GM12874 (cell line): ENCODE data around the gene PCARE.

Source experiments
- TF ChIP-seq, protein P1 (sequence below): IDR thresholded peaks from 2 replicates; pipeline ENCODE4 v1.5.1; 2011; ENCODE audit warnings: low read depth, mild to moderate bottlenecking, control low read depth, low read length, moderate library complexity; ENCODE audit not compliant: insufficient read depth

PCARE gene

DNA sequence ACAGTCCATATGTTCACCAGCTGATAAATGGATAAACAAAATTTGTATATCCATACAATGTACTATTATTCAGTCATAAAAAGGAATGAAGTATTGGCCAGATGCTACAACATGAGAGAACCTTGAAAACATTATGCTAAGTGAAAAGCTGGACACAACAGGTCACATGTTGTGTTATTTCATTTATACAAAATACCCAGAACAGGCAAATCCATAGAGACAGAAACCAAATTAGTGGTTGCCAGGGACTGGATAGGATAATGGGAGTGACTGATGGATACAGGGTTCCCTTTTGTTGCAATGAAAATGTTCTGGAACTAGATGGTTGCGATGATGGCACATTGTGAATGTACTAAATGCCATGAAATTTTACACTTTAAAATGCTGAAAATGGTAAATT, 10.2 kb upstream of the PCARE start:
- TF ChIP-seq, protein P1, sequence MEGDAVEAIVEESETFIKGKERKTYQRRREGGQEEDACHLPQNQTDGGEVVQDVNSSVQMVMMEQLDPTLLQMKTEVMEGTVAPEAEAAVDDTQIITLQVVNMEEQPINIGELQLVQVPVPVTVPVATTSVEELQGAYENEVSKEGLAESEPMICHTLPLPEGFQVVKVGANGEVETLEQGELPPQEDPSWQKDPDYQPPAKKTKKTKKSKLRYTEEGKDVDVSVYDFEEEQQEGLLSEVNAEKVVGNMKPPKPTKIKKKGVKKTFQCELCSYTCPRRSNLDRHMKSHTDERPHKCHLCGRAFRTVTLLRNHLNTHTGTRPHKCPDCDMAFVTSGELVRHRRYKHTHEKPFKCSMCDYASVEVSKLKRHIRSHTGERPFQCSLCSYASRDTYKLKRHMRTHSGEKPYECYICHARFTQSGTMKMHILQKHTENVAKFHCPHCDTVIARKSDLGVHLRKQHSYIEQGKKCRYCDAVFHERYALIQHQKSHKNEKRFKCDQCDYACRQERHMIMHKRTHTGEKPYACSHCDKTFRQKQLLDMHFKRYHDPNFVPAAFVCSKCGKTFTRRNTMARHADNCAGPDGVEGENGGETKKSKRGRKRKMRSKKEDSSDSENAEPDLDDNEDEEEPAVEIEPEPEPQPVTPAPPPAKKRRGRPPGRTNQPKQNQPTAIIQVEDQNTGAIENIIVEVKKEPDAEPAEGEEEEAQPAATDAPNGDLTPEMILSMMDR: no peak

DNA sequence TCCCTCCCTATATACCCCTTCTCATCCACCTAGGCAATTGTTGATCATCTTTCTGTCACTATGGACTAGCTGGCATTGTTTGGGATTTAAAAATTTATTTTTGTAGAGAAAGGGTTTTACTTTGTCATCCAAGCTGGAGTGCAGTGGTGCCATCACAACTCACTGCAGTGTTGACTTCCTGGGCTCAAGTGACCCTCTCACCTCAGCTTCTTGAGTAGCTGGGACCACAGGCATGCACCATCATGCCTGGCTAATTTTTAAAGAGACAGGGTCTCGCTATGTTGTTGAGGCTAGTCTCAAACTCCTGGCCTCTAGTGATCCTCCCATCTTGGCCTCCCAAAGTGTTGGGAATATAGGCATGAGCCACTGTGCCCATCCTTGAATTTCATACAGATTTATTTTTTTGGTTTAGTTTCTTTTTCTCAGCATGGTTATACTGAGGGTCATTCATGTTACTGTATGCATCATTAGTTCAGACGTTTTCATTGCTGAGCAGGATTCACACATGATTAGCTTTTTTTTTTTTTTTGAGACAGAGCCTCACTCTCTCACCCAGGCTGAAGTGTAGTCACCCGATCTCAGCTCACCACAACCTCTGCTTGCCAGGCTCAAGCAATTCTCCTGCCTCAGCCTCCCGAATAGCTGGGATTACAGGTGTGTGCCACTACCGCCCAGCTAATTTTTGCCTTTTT, 8.6 kb upstream of the PCARE start:
- TF ChIP-seq, protein P1: no peak

DNA sequence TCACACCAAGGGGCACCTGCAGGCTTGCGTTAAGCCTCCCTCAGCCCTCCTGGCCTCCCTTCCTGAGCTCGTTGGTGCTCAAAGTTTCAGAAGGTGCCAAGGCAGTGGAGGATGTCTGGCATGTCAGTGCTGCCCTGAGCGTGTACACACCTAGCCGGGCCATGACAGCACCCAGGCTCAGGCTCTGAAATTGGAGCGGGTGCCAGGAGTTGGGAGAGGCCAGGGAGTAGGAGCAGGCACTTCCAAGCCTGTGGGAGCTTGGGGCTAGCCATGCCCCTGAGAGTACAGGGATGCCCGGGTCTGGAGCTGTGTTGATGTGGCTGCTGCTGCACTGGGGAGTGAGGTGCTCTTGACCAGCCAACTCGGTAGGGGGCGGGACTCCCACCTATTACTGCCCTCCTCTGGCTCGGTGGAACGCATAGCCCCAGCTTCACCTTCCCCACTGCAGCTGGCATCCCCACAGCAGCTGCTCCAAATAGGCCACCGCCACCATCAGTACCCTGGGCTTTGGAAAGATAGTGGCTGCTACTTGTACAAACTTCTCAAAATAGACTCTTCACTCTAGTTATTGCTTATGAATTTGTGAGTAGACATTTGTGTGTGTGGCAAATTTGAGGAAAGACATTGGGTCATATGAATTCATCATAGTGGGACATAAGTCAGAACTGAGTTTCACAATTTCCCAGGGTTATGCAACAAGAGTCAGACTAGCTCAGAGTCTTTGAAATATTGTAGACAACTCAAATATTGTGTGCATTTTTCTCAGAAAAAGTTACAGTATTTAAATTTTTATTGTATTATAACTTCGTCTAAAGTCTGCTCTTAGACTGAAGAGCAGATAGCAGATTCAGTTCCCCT, 6.8 kb upstream of the PCARE start:
- TF ChIP-seq, protein P1: no peak

DNA sequence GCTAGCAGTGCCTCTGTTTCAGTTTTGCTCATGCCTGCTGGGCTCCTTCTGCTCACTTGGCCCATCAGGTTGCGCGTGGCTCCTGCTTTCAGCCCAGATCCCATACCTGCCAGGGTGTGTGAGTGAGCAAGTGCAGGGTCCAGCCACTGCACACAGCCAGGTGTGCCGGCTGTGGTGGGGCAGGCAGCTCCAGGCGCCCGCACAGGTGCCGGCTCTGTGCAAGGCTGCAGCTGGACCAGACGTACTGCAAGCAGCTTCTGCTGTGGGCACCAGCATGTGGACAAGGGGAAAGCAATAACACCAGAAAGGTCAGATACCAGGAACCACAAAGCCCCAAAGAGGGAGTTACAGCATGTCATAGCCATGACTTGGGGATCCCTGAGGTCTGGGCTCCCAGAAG, 5.6 kb upstream of the PCARE start:
- TF ChIP-seq, protein P1: no peak

DNA sequence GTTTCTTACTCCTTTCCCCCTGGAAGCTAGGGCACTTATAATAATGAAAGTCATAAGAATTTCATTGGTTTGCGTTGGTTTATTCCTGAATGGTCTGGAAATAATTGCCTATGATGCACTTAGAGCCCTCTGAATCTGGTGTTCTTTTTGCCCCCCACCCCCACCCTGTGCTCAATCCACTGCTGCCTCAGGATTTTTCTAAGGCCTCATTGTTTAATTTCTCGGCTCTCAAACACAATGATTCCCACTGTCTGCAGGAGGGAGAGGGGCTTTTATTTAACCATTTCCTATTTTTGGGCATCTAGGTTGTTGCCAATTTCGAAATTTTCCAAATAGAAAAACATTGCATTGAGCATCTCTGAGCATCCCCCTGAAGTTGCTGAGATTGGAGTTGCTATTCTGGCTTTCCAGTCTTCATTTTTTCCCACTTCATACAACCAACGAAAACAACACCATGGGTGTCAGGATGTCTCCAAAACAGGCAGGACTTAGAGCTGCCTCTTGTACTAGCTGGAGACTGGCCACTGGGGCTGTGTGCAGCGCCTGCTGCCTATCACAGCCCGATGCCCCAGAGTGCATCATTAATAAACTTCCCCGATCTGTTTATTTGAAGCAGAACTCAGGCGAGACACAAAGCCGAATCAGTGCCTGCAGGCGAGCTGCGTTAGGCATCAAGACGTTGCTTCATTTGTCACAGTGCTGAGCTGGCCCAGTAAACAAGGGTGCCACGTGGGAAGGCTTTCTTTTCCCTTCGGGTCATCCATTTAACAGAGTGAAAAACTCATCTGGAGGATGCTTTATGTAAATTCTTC, 1.8 kb upstream of the PCARE start:
- TF ChIP-seq, protein P1: no peak

DNA sequence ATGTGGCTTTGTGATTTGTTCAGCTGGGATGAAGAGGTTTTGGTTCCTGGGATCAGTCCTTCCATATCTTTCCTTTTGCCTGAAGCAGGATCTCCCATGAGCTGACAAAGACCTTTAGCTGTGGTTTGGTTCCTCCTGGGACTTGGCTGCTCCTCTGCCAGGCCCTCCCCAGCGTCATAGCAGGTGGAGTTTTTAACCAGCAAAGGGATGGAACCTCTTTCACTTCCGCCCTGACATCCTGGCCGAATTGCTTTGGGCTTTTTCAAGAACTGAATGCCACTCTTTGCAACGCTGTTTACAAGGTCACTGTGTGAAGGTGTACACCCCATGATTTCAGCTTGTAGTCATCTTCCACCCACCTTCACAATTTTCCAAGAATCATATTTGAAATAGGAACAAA, 390 bp downstream of the PCARE start:
- TF ChIP-seq, protein P1: no peak
